ENCODE measurements around the gene SNHG17. TPM values are rescaled to one million over a fixed set of nuclear protein-coding genes. Genes with fewer than 3 reads are reported as not detected.

SNHG17 gene
- total RNA-seq, 1 donor from 2014 or later = 9.2 TPM

DNA sequence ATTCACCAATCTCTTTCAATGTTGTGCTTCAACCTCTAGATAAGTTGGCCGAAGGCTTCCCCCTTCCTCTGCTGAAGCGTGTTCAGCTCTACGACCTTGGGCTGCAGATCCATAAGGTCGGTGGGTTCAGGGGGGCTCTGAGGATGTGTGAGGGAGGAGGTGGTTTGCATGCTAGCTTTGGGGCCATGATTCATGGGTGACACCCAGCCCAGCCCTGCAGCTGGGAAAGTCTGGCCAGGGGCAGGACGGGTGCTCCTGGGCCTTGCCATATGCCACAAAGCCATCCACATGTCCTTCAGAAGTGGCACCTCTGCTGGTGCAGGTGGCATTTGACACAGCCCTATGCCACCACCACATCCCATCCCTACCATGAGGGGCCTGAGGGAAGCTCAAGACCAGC lies 61.2 kb downstream of the SNHG17 start:
- TF ChIP-seq, protein P1, sequence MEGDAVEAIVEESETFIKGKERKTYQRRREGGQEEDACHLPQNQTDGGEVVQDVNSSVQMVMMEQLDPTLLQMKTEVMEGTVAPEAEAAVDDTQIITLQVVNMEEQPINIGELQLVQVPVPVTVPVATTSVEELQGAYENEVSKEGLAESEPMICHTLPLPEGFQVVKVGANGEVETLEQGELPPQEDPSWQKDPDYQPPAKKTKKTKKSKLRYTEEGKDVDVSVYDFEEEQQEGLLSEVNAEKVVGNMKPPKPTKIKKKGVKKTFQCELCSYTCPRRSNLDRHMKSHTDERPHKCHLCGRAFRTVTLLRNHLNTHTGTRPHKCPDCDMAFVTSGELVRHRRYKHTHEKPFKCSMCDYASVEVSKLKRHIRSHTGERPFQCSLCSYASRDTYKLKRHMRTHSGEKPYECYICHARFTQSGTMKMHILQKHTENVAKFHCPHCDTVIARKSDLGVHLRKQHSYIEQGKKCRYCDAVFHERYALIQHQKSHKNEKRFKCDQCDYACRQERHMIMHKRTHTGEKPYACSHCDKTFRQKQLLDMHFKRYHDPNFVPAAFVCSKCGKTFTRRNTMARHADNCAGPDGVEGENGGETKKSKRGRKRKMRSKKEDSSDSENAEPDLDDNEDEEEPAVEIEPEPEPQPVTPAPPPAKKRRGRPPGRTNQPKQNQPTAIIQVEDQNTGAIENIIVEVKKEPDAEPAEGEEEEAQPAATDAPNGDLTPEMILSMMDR (conservative IDR thresholded peaks at IDR 0.05; ENCODE audit: low read depth, low read length) = no peak
- DNase-seq (ENCODE audit: low read depth) = no peak
- no peak overlapping the region for H3K4me3 ChIP-seq (ENCODE audit: low read depth, low read length)

DNA sequence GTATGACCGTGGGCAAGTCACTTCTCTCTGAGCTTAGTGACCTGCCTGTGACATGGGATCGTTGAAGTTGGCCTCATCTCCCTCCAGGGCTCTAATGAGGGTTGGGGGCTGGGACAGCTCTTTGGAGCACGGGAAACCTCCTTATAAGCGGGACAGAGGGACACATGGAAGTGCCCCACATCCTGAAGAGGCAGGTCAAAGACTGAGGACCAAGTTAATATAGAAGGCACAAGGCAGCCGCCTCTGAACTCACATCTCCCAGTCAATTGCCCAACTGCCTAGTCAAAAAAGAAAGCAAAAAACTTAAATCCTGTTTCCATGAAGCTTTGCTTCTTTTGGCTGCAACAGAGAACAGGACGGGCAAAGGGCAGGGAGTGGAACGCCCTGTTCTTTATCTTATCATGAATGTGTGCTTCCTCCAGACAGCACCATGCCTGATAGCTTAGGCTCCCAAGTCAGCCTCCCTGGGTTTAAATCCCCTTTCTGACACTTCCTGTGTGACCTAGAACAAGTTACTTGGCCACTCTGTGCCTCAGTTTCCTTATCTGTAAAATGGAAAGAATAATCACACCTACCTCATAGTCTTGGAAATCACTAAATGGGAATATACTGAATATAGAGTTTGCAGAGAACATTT lies 61.8 kb downstream of the SNHG17 start:
- no peak overlapping the region for H3K4me3 ChIP-seq (ENCODE audit: low read depth, low read length)
- no peak for DNase-seq (ENCODE audit: low read depth)
- TF ChIP-seq, protein P1 (conservative IDR thresholded peaks at IDR 0.05; ENCODE audit: low read depth, low read length) = no peak

DNA sequence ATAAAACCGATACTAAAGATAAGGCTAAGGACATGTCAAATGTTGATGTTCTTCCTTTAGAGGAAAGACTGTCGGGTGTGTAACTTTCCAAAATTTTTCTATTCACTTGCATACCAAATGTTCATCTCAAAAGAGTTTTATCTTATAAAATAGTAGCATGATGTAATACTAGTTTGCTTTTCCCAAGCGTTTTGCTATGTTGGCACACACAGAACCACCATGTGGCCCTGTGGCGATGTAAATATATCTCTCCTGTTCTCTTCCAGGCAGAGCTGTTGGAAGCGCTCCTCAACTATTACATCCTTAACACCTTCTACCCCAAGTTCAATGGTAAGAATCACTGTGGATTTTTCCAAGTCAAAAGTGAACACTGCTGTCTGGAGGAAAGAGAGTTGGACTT lies 62.3 kb downstream of the SNHG17 start:
- H3K4me3 ChIP-seq (ENCODE audit: low read depth, low read length) = no peak overlapping the region
- TF ChIP-seq, protein P1 (conservative IDR thresholded peaks at IDR 0.05; ENCODE audit: low read depth, low read length) = no peak
- DNase-seq (ENCODE audit: low read depth) = no peak

Other genes with a start within 250 kb of the SNHG17 start
- gene KIAA1755, start 174.6 kb downstream of the SNHG17 start, total RNA-seq = 0.06 and 0.29 TPM in 2 replicates
- gene BPI, start 131.2 kb downstream of the SNHG17 start, total RNA-seq = not detected in 2 replicates
- not detected in 2 replicates for gene LBP, start 88.8 kb downstream of the SNHG17 start, total RNA-seq
- gene RALGAPB, start 37.5 kb upstream of the SNHG17 start, total RNA-seq = 17.1 and 19.1 TPM in 2 replicates
- gene ADIG, start 145.9 kb upstream of the SNHG17 start, total RNA-seq = not detected in 2 replicates
- gene ARHGAP40, start 166.5 kb upstream of the SNHG17 start, total RNA-seq = 1.7 and 5.6 TPM in 2 replicates